22Rv1 (cell line): ENCODE measurements around the gene TOP3A.

Experiments
- CTCF ChIP-seq: fragments of 450-650 bp; IDR thresholded peaks from 2 replicates; pipeline ENCODE4 v1.5.1; 2017; ENCODE audit warnings: mild to moderate bottlenecking
- ZFX ChIP-seq: fragments of 450-650 bp; IDR thresholded peaks from 2 replicates; pipeline ENCODE4 v1.6.1; 2017; ENCODE audit warnings: antibody characterized with exemption, borderline replicate concordance

GRCh38 chr17:18278867-18279266 is 35.9 kb downstream of the TOP3A start:
- TF ChIP-seq CTCF, result no peak
- TF ChIP-seq ZFX, result no peak
